Stimulated activated CD4-positive, alpha-beta T cell treated with anti-CD3 and anti-CD28 coated beads, Interleukin-1b, Interleukin-23, amount 100 ng/mL, for 24 hours (primary cell): ENCODE data around the gene PARVB.
"Not testable (repeated sequence)": the region's sequence is repeated elsewhere in the genome, so short reads cannot be mapped to it uniquely, and the experiment has no call there.

ENCODE experiments used
- DNase-seq, 4 experiments: peaks; one replicate each; pipeline ENCODE4 v3.0.0-alpha.2; 2020; ENCODE audit warnings: low read depth in 4 of 4, low spot score in 1 of 4

PARVB gene

DNA sequence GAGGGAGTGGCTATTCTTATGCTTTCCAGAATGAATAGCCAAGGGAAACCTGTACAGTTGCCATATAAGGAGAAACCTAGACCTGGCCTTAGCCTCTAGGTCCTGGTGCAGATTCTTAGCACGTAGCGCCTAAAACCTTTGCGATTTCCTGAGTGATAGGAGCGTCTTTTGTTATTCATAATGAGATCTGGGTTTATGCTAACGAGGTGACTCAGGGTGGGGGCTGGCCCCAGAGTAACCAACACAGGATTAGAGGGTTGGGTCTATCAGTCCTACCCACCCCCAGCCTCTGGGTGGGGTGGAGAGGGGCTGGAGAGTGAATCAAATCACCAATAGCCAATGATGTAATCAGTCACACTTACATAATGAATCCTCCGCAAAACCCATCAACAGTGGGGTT lies 83.2 kb downstream of the PARVB start:
- peak in 1 of 4 experiments; percentile 5 for DNase-seq

DNA sequence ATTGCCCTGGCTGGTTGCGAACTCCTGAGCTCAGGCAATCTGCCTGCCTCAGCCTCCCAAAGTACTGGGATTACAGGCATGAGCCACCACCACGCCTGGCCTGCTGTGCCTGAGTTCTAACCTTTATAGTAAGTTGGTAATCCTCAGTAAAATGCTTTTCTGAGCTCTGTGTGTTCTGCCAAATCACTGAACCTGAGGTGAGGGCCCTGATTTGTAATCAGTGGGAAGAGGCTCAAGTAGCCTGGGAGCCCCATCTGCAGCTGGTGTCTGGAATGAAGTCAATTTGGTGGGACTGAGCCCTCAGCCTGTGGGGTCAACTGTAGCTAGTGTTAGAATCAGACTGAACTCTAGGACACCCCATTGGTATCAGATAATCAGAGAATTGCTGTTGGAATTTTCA lies 84.0 kb downstream of the PARVB start:
- DNase-seq, result no peak

DNA sequence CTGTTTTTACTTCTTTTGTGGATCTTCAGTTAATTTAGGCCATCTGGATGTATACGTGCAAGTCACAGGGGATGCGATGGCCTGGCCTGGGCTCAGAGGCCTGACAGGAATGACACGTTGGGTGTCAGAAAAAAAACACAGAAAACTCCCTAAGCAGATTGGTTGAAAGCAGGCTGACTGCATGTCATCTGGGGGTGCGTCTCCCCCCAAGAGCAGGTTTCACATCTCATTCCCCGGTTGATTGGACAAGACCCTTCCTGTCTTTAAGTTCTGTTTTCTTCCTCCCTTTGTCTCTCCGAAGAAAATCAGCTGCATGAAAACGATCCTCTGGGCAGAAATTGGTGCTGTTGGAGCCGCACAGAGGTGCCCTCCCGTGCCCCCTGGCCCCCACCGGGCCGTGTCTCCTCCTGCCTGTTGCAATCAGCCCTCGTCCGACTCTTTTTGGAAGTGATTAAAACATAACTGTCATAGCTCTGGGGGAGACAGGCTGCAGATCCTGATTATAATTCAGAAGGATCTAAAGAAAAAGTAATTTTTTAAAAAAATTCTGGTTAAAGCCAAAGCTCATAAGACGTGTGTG lies 84.8 kb downstream of the PARVB start:
- no peak for DNase-seq

DNA sequence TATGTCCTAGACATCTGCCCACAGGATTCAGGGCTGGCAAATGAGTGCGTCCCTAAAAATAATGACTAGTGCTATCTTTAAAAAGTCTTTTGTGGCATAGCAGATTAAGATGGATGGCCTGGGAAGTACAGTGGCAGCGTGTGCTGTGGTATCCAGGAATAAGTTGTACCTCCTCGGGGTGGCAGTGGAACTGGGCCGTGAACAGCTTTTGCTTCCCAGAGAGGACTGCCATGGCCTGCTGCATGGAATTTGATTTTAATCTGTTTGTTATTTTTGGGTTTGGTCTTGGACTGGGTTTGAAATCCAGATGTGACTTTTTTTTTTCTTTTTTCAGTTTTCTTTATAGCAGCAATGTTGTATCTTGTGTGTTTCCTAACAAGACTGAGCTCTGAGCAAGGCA lies 85.3 kb downstream of the PARVB start:
- DNase-seq, result no peak

DNA sequence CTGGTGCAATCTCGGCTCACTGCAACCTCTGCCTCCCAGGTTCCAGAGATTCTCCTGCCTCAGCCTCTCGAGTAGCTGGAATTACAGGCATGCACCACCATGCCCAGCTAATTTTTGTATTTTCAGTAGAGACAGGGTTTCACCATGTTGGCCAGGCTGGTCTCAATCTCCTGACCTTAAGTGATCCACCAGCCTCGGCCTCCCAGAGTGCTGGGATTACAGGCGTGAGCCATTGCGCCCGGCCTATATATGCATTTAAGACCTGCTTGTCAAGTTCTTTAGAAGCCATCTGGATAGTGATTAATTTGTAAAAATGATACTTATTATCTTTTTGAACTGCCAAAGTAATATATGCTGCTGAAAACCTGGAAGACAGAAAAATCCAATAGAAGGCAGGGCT lies 86.6 kb downstream of the PARVB start:
- DNase-seq, result not testable (repeated sequence)

DNA sequence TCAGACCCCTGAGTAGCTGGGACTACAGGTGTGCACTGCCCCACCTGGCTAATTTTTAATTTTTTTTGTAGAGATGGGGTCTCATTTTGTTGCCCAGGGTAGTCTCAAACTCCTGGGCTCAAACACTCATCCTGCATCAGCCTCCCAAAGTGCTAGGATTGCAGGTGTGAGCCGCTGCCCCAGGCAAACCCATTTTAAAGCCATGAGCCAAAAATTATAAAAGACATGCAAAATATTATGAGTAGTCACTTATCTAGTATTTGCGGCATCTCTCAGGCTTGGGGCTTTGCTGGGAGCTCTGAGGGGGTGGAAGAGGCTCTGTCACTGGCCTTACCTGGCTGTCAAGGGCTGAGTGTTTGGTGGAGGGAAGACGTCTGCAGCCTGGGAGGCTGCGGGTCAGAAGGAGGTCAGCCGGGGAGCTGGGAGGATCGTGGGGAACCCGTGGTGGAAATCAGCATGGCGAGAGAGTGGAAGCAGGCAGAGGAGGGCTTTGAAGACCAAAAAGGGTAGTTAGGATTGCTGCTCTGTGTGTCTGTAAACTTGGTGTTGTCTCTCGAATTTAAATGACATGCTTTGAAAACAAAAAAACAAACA lies 87.6 kb downstream of the PARVB start:
- no peak for DNase-seq

DNA sequence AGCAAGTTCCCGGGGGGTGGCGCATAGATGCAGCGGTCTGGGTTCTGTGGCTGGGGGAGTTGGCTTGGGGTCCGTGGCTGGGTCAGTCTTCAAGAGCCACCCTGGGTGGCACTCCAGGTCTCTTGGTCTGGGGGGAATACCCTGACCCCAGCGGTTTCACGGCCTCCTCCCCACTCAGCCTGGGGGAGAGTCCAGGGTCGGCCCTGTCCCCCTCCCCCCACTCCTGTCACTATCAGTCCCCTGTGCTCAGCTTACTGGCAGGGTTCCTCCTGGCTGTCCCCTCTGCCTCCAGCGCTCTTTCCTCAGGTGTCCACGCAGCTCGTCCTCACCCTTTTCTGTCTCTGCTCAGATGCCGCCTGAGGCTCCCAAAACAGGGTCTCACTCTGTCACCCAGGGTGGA lies 88.1 kb downstream of the PARVB start:
- DNase-seq, result no peak

DNA sequence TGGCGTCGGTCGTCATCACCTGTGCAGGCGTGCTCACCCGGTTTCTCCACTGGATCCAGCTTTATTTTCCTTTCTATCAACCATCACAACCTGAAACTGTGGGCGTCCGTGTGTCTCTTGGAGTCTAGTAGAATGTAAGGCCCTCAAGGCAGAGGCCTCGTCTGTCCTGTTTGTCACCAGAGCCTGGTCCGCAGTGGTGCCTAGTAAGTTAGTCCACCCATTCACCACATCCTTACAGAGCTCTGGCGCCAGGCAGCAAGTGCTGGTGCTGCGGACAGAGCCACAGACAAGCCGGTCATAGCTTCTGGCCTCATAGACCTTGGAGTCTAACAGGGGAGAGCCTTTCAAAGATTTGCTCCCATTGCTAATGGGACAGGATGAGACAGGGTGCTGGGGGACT lies 92.2 kb downstream of the PARVB start:
- DNase-seq, result no peak

DNA sequence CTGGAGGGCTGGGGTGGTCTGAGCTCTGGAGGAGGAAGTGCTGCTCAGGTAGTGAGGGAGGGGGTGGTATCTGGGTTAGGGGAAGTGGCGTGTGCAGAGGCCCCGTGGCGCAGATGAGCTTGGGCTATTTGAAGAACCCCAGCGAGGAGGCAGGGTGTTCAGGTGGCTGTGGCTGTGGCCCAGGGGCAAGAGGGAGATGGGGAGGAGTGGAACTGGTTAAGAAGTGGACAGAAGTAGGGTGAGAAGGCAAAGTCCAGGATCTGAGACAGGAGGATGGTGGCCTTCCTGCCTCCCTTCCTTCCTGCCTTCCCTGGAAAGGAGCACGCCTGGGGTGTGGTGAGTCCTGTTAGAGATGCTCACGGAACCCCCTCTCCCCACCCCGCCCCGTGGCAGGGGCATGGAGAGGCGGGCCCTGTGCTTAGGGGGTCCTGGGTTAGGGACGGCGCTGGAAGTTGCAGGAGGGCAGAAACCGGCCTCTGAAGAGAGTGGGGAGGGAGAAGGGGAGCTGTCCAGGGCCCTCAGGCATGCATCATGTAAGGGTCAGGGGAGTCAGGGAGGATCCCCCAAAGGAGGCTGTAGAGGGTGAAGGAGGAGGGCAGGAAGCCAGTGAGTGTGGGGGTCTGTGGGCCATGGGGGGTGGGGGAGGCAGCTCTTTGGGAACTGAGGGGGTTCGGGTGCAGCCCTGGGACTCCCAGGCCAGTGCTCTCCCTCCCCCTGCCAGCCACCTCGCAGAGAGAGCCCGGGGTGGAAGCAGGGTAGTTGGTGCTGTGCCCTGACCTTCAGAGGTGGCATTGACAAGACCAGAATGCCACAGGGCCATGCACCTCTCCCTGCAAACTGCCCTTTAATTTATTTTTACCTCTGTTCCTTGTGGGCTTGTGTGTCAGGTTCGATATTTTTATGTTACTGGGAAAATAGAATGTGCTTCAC lies 92.9 kb downstream of the PARVB start:
- DNase-seq, result no peak

DNA sequence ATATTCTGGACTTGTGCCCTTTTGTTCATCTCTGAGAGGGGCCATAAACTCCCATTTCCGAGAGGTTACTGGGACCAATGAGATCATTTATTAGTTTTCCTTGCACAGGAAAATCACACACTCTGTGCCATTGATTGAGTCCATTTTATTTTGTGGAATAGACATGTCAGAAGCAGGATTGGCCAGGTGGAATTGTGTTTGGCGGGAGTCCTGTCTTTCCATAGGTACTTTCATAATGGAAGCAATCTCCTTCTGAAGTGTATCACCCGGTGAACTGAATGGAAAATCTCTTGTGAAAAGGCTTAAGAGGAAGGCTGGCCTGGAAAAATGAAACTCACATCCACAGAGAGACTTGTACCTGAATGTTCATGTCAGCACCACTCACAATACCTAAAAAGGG lies 93.6 kb downstream of the PARVB start:
- no peak for DNase-seq

DNA sequence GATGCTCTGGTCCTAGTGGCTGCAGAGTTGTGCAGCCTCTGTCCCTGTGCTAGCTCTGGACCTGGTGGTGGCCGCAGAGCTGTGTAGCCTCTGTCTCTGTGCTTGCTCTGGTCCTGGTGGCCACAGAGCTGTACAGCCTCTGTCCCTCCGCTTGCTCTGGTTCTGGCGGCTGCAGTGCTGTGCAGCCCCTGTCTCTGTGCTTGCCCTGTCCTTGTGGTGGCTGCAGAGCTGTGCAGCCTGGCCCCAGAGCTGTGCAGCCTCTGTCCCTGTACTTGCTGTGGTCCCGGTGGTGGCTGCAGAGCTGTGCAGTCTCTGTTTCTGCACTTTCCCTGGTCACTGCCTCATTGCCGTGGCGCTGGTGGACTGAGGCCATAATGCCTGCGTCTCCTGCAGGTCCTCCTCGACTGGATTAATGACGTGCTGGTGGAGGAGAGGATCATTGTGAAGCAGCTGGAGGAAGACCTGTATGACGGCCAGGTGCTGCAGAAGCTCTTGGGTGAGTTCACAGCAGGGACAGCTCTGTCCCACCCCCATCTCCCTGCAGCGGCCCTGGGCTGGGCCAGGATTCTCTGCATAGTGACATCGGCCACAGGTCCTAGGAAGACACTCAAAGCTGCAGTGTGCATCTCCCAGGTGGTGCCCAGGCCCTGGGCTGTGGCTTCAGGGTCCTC lies 94.7 kb downstream of the PARVB start:
- DNase-seq, result no peak

DNA sequence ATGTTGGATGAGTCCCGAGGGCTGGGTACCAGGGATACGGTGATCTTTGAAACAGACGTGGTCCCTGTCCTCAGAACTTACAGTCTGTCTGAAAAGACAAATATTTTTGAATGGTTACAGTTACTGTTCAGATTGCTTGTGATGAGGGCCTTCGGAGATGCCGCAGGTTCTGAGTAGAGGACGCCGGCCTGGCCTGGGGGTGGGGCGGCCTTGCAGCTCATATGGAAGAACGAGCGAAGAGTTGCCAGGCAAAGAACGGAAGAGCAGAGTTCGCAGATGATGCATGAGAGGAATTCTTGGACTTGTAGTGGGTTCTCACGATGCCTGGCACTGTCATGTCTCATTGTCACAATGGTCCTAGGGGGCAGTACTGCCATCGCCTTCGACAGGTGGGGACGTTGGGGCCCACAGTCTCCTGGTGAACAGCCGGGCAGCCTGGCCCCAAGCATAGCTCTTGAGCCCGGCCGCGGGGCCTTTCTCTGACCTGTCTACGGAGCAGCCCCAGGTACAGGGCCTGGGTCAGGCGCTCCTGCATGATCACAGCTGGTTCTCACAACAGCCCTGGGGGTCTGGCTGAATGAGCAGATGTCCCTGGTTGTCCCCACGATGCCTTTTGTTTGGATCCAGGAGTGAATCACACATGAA lies 95.7 kb downstream of the PARVB start:
- no peak for DNase-seq

DNA sequence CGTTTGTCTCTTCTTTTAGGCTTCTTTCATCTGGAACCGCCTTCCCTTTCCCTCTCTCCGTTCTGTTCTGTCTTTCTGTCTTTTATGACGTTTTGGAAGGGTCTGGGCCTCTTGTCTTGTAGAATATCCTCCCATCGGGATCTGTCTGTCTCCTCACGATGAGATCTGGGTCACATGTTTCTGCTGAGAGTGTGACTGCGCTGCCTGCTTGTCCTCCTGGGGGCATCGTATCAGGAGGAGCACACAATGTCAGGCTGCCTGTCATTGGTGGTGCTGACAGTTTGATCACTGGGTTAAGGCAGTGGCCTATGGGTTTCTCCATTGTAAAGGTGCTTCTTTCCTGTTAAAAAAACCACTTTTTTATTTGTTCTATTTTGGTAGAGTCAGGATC lies 96.2 kb downstream of the PARVB start:
- no peak for DNase-seq

DNA sequence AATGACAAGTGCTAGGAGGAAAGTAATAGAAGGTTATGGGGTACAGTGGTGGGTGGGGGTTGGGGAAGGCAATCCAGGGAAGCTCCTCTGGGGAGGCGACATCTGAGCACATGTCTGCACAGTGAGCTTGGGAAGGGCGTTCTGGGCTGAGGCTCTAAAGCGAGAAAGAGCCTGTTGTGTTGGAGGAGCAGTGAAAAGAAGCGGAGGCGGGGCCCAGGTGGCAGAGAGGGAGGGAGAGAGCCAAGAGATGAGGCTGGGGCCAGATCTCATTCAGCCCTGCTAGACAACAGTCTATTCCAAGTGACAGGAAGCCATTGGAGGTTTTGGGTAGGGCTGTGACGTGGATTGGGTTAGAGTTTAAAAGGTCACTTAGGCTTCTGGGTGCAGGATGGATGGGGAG lies 101.3 kb downstream of the PARVB start:
- DNase-seq, result no peak

DNA sequence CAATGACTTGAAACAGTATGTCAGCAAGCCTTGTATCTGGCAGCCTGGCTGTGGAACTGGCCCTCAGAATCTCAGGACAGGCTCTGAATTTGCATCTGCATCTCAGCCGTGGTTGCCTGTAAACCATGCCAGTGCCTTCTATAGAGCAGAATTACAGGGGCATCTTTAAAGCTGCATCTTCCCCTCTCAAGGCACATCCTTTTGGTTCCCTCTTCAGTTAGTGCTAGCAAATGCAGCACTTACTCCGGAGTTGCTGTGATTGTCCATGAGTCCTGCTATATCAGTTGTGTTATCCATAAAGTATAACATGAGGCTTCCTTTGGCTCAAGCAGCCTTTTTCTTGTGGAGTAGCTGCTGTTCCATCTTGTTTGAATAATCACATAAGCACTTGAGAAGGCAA lies 102.7 kb downstream of the PARVB start:
- no peak for DNase-seq

DNA sequence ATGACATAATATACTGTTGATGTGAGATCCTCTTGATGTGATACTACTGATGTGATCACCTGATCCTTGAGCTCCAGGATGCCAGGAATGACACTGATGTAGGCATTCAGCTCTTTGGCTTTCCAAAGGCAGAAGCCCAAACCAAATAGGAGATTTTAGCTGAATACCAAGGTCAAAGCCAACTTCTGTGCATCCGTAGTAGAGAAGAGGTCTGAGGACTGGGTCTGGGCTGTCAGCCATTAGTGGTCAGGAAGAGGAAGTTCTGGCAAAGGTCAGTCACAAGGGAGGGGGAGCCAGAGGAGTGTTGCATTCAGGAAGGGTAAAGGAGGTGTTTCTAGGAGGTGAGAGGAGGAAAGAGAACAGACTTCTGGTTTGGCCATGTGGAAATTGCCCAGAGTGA lies 103.3 kb downstream of the PARVB start:
- DNase-seq, result no peak

DNA sequence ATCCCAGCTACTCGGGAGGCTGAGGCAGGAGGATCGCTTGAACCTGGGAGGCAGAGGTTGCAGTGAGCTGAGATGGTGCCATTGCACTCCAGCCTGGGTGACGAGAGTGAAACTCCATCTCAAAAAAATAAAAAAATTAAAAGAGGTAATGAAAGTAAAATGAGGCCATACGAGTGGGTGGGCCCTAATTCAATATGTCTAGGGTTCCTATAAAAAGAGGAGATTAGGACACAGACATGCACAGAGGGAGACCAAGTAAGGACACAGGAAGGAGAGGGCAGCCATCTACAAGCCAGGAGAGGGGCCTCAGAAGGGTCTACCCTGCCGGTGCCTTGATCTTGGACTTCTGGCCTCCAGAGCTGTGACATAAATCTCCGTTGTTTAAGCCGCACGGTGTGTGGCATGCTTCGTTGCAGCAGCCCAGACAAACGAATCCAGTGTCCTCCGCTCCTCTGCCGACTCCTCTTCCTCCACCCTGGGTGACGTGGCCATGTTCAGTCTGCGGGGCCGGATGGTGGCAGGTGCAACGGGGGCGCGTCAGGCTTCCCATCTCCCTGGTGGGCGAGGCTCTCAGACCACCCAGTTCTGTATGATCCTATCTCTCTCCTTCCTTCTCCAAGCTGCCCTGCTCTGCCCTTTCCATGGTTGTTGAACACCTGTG lies 105.0 kb downstream of the PARVB start:
- no peak for DNase-seq

DNA sequence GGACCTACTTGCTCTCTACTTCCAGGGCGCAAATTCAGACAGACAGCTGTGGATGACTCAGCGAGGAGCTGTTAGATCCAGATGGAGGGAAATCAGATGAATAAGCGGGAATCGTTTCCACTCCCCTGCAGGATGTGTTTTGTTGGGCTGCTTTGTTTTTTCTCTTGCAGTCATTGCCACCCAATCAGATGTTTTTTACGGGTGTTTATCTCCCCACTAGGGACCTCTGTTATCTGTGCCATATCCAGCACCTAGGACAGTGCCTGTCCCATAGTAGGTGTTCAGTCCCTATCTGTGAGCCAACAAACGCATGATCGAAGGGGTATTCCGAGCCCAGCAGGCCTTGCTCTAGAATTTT lies 105.5 kb downstream of the PARVB start:
- no peak for DNase-seq

DNA sequence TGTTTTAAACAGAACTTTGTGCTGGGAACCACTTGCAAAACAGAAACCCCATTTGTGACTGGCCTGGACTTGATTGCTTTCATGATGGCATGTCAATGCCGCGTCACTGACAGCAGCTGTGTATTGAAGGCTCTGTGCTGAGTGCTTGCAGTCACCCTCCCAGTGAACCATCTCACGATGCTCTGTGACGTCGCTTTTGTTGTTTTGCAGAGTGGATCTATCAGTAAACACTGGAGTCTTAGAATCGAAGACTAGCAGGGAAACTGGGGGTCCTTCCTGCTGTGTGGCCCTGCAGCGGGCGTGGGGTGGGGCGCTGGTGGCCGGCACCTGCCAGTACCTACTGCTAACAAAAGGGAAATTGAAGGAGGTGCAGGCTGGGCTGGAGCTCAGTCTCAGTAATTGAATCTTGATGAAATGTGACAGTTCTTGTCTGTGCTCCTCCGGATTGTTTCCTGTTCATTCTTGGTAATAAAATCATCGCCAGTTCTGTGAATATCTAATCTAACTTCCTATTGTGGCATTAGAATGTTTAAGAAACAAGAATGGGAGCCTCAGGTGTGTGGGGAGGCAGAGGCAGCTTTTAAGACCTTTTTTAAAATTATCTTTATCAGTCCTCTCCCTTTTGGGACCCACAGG lies 106.1 kb downstream of the PARVB start:
- DNase-seq, result no peak

DNA sequence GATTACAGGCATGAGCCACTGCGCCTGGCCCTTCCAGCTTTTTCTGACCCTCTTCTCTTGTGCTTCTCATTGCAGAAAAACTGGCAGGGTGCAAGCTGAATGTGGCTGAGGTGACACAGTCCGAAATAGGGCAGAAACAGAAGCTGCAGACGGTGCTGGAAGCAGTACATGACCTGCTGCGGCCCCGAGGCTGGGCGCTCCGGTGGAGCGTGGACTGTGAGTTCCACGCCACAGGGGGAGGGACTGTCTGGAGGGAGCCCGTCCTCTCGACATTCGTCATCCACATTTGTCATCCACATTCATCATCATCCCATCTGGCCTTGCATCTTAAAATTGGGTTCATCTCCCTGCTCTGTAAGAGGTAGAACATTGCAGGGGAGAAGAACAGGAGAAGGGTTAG lies 107.3 kb downstream of the PARVB start:
- no peak for DNase-seq
